Cardiac muscle cell (in vitro differentiated cells and primary cell): ENCODE measurements around the gene EXOSC7. TPM values are rescaled to one million over a fixed set of nuclear protein-coding genes. Genes with fewer than 3 reads are reported as not detected.

Source experiments
- DNase-seq, 2 donors: peaks; one replicate each; pipeline versions ENCODE4 v3.0.0 to v3.0.0-alpha.2; 2010 to 2017; ENCODE audit warnings: low read depth in 1 of 2, low spot score in 1 of 2
- H3K27ac ChIP-seq: fragments of 200-600 bp; sonication (generic); 2 replicates; pipeline ENCODE4 v1.5.1; 2016
- H3K27me3 ChIP-seq: fragments of 200-600 bp; sonication (generic); 2 replicates; pipeline ENCODE4 v1.6.0; 2016; ENCODE audit warnings: control low read depth
- H3K36me3 ChIP-seq: fragments of 200-600 bp; sonication (generic); 2 replicates; pipeline ENCODE4 v1.5.1; 2016; ENCODE audit warnings: control low read depth
- H3K4me1 ChIP-seq: fragments of 200-600 bp; sonication (generic); 2 replicates; pipeline ENCODE4 v1.8.1; 2017; ENCODE audit warnings: low read depth, mild to moderate bottlenecking, mixed run types
- H3K4me3 ChIP-seq: fragments of 200-600 bp; sonication (generic); 2 replicates; pipeline ENCODE4 v1.5.1; 2016; ENCODE audit warnings: mild to moderate bottlenecking
- H3K9me3 ChIP-seq: fragments of 200-600 bp; sonication (generic); 2 replicates; pipeline ENCODE4 v1.5.1; 2017; ENCODE audit warnings: low read depth, mild to moderate bottlenecking, control low read depth
- CTCF ChIP-seq: IDR thresholded peaks from 2 replicates; pipeline ENCODE4 v1.5.1; 2012; ENCODE audit warnings: low read depth, mild to moderate bottlenecking, low read length
- polyA plus RNA-seq: library from polyadenylated mRNA; unstranded; fragments of >200 nt; fragmentation: Nextera tagmentation; extraction: Ambion mirVana; gene quantifications from 2 replicates; pipeline ENCODE4 v1.2.1, GENCODE V29; 2016
- total RNA-seq: library from RNA; depleted of rRNA; stranded (reverse); fragments of >200 nt; gene quantifications from 2 replicates; pipeline ENCODE4 v1.2.3, GENCODE V29; 2016

EXOSC7 gene
- total and polyA plus RNA-seq, 2 experiments from 2014 or later, result 61.1 to 66.9 TPM

GRCh38 chr3:44962621-44963393, 13.2 kb upstream of the EXOSC7 start:
- Histone ChIP-seq H3K27me3 (no peaks in the 10 kb centered on the region), H3K4me3 (no peak overlapping the region), H3K9me3 (no peaks in the 10 kb centered on the region), H3K36me3 (no peaks in the 10 kb centered on the region), H3K27ac (no peak overlapping the region), H3K4me1 (peaks cover 9% of the 10 kb centered on the region)
- no peak for DNase-seq
- TF ChIP-seq CTCF, result no peak

- no peaks in the 10 kb centered on the region for H3K9me3 ChIP-seq
- no peaks in the 10 kb centered on the region for H3K36me3 ChIP-seq
- no peaks in the 10 kb centered on the region for H3K27me3 ChIP-seq
- no peak overlapping the region for H3K27ac ChIP-seq
- H3K4me1 ChIP-seq, result peaks cover 9% of the 10 kb centered on the region
- H3K4me3 ChIP-seq, result no peak overlapping the region
- DNase-seq, result no peak
- no peak for TF ChIP-seq CTCF
These were observed 12.3 kb upstream of the EXOSC7 start for GRCh38 chr3:44963571-44964325.

GRCh38 chr3:44965165-44965564, 10.9 kb upstream of the EXOSC7 start:
- H3K4me1 ChIP-seq, result peaks cover 9% of the 10 kb centered on the region
- H3K9me3 ChIP-seq, result no peaks in the 10 kb centered on the region
- H3K4me3 ChIP-seq, result no peak overlapping the region
- H3K27me3 ChIP-seq, result no peaks in the 10 kb centered on the region
- H3K36me3 ChIP-seq, result no peaks in the 10 kb centered on the region
- no peak for DNase-seq
- no peak for TF ChIP-seq CTCF
- H3K27ac ChIP-seq, result no peak overlapping the region

- H3K4me1 ChIP-seq, result peaks cover 9% of the 10 kb centered on the region
- no peak for TF ChIP-seq CTCF
- peak in 1 of 2 donors; percentile 34 for DNase-seq
- H3K27me3 ChIP-seq, result no peaks in the 10 kb centered on the region
- no peak overlapping the region for H3K4me3 ChIP-seq
- no peak overlapping the region for H3K27ac ChIP-seq
- H3K36me3 ChIP-seq, result no peaks in the 10 kb centered on the region
- H3K9me3 ChIP-seq, result no peaks in the 10 kb centered on the region
These were observed 9.2 kb upstream of the EXOSC7 start for GRCh38 chr3:44966795-44967278.

GRCh38 chr3:44968447-44968858, 7.6 kb upstream of the EXOSC7 start:
- no peaks in the 10 kb centered on the region for H3K9me3 ChIP-seq
- no peak overlapping the region for H3K4me3 ChIP-seq
- H3K4me1 ChIP-seq, result peaks cover 9% of the 10 kb centered on the region
- TF ChIP-seq CTCF, result no peak
- H3K36me3 ChIP-seq, result no peaks in the 10 kb centered on the region
- no peak overlapping the region for H3K27ac ChIP-seq
- H3K27me3 ChIP-seq, result no peaks in the 10 kb centered on the region
- no peak for DNase-seq
